NT2/D1 (cell line): ENCODE measurements around the gene SLC35G3.

Source experiments
- SUZ12 ChIP-seq: IDR thresholded peaks from 2 replicates; pipeline ENCODE4 v1.6.1; 2011; ENCODE audit not compliant: insufficient read length, insufficient read depth; ENCODE audit errors: extremely low read depth
- YY1 ChIP-seq: IDR thresholded peaks from 2 replicates; pipeline ENCODE4 v1.6.1; 2011; ENCODE audit not compliant: insufficient read length, insufficient read depth
- ZNF274 ChIP-seq: IDR thresholded peaks from 2 replicates; pipeline ENCODE4 v1.6.1; 2011; ENCODE audit warnings: mild to moderate bottlenecking, low read depth, low read length

GRCh38 chr17:35222452-35222851 is 28.3 kb upstream of the SLC35G3 start:
- TF ChIP-seq SUZ12, result no peak
- TF ChIP-seq YY1, result no peak
- TF ChIP-seq ZNF274, result no peak
